Thyroid gland (tissue), 4 donors: ENCODE results near the gene ANKRD34B.
"Not testable (repeated sequence)": the region's sequence is repeated elsewhere in the genome, so short reads cannot be mapped to it uniquely, and the experiment has no call there.

ENCODE experiments used
- CTCF ChIP-seq, 6 experiments: fragments of 200-600 bp in 3 of 6; fragments of 450-650 bp in 3 of 6; sonication (generic) in 3 of 6; IDR thresholded peaks; one replicate each; pipeline ENCODE4 v1.5.1; 2016 to 2019; ENCODE audit warnings: antibody characterized with exemption in 6 of 6, mild to moderate bottlenecking in 2 of 6, inconsistent platforms in 1 of 6, moderate library complexity in 1 of 6
- POLR2A ChIP-seq, 2 donors: fragments of 450-650 bp; IDR thresholded peaks; one replicate each; pipeline ENCODE4 v1.6.1; 2017; ENCODE audit warnings: antibody characterized with exemption in 2 of 2, mild to moderate bottlenecking in 2 of 2, moderate library complexity in 1 of 2

GRCh38 chr5:80580291-80580690, 10.2 kb upstream of the ANKRD34B start:
- TF ChIP-seq CTCF, POLR2A (IDR thresholded peaks at IDR 0.05): not testable (repeated sequence)
